Dedifferentiated amniotic fluid mesenchymal stem cell (primary cell): Measurements from ENCODE around the gene TRMT10B.
A peak's percentile ranks its signal among the peaks of the same experiment; 100 is the strongest.

Source experiments
- DNase-seq: peaks from one replicate; pipeline ENCODE4 v3.0.0-alpha.2; 2016; ENCODE audit errors: extremely low spot score

TRMT10B gene, protein sequence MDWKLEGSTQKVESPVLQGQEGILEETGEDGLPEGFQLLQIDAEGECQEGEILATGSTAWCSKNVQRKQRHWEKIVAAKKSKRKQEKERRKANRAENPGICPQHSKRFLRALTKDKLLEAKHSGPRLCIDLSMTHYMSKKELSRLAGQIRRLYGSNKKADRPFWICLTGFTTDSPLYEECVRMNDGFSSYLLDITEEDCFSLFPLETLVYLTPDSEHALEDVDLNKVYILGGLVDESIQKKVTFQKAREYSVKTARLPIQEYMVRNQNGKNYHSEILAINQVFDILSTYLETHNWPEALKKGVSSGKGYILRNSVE

DNA sequence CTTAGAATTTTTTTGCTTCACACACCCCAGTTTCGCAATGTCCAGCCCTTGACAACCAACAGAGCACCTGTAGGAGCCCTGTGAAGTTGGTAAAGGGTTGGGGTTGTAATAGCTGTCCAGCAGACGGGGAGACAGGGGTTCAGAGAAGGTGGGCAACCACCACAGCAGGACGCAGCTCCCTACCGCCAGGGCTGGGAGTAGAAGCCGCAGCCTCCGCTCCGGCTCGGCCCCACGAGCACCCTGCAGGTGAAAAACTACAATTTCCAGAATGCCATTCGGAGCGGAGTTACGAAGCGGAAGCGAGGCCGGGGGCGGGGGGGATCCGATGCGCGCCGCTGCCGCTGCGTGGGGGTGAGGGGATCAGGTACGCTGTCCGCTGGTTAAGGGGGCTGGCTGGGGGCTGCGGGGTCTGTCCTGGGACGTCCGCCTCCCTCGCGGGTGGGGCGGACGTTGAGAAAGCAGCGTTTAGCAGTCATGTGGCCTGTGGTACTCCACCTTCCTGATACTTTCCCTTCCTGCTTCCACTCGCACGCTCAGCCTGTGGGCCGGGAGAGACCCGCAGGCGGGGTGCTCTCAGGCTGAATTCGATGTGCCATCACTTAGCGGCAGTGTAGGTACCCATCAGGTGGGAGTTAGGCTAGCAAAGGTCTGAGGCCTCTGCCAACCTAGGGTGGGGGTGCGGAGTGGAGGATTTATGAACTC is at the start of gene TRMT10B:
TSS of gene TRMT10B (plus strand) at position 317 of the 702 bp plus-strand sequence. CDS start 8,127 bp downstream, outside the sequence.
- DNase-seq = peak; percentile 33

DNA sequence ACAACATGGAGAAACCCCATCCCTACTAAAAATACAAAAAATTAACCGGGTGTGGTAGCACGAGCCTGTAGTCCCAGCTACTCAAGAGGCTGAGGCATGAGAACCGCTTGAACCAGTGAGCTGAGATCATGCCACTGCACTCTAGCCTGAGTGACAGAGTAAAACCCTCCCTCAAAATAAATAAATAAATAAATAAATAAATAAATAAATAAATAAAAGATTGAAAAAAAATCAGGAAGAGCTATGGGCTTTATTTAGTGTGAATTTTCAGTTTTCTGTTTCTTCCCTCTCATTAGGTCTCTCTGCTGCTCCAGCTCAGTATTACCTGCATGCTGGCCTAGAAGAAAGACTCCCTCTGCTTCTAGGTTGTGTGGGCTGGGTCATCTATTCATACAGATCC is 47.8 kb upstream of the TRMT10B start:
- DNase-seq = no peak

DNA sequence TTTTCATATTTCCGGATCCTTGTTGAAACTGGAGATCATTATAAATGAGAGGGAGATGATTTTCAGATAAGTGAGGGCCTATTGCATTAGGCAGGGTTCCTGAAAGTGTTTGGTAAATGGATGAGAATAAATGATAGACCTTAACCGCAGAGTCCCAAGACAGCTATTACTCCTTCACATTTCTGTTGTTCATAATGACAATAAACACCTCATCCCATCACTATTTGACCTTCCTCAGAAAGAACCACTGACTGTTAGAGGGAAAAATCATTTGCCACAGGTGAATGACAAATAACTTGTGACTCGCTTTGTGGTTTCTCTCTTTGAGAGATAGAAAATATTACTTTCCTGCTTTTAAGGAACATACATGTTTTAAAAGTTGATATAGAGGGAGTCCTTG is 47.3 kb upstream of the TRMT10B start:
- no peak for DNase-seq

DNA sequence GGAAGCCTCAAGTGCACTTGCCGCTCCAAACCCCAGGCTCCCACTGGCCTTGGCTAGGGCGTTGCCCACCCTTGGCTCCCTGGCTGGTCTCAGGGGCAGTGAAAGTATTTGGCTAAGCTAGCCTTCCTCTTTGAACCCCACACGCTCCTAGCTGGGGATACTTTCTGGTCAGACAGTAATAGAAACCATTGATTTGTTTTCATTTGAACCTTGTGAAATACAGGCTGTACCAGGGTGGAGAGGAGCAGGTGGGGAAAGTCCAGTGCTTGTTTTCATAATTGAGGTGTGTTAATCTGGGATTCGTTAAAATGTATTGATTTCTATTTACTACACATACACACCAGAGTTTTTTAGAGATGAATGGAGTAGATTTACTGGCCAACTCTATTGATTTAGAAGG is 45.9 kb upstream of the TRMT10B start:
- no peak for DNase-seq

DNA sequence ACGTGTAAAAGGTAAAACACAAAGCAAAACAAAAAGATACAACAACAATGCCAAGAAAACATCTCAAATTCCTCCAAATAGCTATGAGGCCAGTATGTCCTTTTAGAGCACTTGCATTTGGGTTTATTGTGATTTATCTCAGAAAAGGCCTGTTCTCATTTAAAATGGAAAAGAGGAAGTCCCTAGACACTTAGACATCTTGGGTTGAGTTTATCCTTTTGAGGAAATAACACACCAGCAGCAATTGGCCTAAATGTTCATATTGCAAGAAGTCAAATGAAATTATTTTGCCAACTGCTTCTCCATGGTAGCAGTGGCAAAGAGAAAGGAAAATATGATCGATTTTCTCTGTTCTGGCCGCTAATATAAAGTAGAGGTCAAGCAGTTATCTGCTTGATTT is 43.6 kb upstream of the TRMT10B start:
- DNase-seq = no peak

DNA sequence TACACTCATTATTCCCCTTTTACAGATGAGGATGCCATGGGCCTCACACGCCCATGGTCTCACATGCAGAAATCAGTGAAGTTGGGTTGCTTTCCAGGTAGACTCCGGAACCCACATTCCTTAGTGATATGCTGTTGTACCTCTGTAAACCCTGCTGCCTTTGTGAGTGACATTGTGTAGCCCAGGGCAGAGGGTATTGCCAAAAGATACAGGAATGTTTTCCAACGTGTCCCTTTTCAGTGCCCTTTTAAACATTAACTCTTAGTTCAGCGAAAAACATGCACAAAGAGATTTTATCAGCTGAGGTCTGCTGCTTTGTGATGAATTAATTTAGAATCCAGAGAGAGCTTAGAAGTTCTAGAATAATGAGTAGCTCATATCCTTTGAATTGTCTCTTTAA is 38.3 kb upstream of the TRMT10B start:
- no peak for DNase-seq

DNA sequence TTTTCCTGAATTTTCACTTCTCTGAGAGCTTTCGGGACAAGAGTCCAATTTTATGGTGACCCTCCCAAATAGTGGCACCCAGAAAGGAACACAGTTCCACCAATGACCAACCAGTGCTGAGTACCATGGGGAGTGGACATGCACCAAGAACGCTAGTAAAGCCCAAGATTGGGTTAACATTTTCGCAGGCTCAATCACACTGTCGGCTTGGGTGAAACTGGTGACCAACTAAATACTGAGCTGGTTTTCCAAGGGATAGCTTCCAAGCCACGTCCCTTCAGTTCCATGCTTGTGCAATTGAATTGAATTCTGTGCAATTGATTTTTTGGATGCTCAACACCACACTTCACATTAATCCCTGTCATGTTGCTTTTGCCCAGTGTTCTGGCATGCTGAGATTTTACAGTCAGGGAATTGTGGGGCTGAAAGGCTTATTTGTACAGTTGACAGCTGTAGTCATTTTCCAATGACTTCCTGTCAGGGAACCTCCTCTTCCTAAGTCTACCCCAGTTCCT is 37.6 kb upstream of the TRMT10B start:
- no peak for DNase-seq

DNA sequence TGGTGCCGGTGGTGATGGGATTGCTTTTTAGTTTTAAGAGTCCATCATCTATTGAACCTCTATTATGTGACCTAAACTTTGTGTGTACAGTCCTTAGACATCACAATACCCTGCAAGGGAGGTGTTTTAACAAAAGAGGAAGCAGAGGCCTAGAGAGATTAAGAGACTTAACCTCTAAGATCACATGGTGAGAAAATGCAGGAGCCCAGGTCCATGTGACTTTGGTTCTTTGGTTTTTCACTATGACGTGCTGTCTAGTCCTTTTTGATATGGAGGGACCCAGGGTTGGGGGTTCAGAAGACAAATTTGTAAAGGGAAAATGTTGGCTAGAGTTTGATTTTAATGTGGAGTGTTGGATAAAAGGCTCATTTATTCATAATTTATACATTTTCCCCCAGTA is 34.1 kb upstream of the TRMT10B start:
- DNase-seq = no peak

DNA sequence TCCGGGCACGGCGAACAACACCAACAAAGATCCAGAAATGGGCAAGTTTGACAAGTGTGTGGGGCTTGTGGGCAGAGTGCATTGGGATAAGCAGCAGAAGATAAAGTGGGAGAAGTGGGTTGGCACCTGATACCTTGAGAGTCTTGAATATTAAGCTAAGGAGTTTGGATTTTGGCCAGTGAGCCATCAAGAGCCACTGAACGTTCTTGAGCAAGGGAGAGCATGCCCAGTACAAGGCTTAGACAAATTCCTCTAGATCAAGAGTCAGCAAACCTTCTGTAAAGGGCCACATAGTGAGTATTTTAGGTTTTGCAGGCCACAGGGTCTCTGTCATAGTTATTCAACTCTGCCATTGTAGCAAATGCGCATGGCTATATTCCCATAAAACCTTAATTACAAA is 26.6 kb upstream of the TRMT10B start:
- no peak for DNase-seq

DNA sequence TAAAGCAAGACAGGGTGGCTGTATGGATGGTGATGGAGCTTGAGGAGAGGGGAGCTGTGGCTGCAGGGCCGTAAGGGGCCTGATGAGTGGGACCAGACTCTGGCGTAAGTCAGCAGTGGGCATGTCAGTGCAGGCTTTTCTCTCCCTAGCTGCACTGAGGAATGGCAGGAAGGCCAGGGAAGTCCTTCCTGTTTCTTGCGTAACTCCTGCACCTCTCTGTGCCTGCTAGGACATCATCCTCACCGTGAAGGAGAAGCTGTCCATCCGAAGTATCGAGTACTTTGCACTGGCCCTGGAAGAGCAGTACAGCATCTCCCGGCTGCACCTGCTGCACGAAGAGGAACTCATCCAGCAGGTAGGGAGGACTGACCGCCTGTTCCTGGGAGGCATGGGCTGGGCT is 24.1 kb upstream of the TRMT10B start:
- no peak for DNase-seq

DNA sequence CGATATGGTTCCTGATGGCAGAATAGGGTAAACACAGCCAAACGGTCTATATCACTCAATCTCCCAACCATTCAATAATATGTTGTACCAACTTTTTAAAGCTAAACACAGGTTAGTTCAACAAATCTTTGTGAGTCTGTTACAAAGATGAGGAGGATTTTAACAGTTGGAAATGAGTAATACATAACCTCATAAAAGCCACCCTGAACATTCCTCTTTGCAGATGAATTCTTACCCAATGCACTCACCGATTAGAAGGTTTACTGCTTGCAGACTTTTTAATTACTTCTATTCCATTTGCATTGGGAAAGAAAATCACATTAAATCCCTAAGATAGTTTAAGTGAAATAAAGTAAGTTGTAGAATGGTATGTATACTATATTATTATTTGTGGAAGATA is 23.3 kb upstream of the TRMT10B start:
- DNase-seq = no peak

DNA sequence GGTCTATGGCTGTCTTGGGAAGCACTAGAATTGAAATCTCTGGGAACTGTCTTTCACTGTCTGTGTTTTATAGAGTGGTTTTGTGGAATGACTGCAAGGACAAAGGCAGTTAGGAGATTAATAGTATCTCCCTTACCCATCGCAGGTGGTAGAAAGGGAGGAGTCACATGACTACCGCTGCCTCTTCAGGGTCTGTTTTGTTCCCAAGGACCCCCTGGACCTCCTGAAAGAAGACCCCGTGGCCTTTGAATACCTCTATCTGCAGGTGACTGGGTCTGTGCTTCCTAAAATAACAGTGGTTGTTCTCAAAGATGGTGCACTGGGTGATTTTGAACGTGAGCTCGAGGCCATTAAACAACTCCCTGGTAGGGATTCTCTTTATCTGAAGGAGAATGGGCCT is 22.8 kb upstream of the TRMT10B start:
- DNase-seq = no peak

DNA sequence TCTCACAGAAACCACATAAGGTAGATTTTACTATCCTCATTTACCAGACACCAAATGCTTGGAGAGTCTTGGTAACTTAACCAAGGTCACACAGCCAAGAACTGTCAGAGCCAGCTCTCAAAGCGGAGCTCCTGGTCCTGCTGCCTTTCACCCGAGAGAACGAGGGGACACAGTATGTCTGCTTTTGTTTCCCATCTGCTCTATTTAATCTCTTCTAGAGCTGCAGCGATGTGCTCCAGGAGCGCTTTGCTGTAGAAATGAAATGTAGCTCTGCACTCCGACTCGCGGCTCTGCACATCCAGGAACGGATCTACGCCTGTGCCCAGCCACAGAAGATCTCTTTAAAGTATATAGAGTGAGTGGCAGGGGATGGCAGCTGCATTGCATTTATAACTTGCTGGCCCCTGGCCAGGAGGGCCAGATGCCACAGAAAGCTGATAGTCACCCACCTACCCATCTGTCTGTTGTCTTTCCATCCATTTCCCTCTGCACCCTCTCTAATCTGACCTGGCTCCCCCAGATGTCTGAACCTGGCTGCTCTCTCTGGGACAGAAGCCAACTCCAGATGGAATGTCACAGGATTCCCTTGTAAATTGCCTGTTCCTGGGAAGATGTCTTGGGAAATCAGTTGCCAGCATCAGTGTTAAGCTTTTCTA is 21.4 kb upstream of the TRMT10B start:
- no peak for DNase-seq

DNA sequence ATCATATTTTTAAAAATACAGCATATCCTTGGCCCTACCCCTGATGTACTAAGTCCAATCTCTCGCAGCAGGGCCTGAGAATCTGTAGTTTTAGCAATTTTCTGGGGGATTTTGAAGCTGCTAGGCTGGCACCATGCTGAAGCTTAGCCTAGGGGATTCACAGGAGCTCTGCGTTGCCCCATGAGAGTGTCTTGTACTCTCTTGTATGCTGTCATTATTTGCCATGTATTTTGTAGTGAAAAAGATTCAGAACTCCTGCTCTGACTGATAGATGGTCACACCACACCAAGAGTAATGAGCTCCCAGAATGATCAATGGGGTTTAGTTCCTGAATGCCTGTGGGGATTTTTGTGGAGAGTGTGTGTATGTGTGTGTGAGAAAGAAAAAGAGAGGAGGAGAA is 20.7 kb upstream of the TRMT10B start:
- no peak for DNase-seq

DNA sequence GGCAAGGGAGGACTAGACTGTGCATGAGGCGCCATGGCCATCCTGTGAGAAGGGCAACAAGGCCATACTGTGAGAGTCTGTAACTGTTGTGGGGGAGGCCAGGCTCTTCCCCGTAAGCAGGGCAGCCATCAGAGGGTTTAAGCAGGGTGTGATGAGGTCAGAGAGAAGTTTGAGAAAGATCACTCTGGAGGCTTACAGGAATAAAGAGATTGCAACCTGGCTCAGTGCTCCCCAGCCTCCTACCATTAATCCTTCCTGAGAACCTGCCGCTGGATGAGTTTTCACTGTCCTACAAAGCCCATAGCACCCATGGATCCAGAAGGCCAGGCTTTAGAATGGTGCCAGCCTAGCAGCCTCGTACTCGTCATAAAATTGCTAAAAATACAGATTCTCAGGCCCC is 14.4 kb upstream of the TRMT10B start:
- DNase-seq = no peak

DNA sequence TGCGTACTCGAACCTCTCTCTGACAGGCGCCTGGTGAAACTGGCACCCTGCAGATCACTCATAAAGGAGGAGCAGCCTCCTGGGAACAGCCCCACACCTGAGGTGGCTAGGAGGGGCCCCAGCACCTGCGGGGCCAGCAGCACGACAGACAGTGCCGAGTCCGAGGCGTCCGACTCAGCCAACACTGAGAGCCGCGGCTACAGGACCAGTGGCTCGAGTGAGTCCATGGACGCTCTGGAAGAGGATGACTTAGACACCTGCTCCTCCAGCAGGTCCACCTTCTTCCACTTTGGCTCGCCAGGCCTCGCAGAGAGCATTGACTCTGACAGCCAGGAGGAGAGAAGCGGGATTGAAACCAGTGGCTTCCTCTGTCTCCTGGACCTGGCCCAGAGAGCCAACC is 13.5 kb upstream of the TRMT10B start:
- no peak for DNase-seq

DNA sequence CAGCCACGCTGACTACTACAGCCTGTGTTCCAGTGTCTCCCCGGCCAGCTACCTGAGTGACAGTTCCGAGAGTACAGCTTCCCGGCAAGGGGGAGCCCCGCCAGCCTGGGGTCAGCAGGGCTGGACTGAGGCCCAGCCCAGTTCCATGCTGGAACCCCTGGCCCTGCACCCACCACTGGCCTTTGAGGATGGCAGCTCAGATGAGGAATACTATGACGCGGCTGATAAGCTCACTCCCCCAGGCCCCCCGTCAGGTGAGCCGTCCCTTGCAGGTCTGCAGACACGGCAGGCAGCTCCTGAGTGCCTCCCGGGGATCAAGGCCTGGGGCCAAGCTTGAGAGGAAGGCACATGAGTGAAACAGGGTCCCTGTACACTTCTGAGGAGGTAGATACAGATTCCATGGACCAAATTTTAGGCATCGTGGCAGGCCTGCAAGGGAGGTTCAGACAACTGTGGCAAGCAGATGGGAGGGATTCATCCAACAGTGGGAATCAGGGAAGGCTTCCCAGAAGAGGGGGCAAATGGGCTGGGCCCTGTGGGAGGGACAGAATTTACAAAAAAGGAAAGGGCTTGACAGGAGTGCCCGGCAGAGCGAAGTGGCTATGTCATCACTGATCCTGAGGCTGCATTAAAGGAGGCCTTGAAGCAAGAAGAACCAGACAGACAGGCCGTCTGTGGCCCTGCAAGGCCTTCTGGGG is 12.8 kb upstream of the TRMT10B start:
- no peak for DNase-seq

DNA sequence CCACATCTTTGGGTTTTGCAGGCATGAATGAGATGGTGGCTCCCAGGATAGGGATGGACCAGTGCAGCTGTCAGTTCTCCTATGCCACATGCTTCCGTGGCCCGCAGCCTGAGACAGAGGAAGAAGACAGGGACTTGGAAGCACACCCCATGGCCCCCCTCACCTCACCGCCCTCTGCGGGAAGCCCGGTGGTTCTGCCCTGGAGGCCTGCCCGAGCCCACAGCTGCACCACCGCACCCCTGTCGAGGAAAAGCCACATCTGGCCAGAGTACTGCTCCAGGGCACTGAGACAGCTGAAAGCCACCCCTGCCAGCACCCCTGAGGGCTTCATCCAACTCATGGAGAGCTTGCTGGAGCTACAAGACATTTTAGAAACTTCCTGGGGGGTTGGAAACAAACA is 7.6 kb upstream of the TRMT10B start:
- no peak for DNase-seq

DNA sequence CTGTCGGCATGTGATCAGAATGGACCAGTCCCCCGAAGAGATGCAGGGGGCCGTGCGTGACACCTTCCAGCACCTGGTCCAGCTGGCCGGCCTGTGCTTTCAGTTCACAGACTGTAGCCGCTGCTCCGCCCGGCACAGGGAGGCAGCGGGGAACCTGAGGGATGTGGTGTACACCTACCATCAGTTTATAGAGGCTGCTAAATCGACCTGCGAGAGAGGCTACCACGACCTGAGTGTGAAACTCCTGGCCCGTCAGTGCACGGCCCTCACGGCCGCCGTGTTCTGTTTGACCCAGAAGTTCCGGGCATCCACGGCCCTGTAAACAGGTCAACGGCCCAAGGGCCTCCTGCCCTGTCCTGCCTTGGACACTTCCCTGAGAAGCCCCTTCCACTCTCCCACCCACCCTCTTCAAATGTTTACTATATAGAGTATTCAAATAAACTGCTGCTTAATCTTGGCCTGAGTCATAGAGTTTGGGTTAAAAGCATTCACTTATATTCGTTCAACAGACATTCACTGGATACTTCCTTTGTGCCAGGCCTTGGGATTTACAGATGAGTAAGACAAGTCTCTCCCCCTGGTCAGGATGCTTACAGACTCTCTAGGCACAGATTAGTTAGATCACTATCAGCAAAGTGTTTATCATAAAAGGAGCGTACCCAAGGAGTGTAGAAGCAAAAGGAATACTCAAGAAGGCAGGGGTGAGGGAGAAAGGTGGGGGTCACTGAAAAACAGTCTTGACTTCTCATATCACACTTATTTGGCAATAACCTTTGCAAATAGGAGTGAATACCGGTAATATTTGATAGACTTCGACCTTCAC is 6.9 kb upstream of the TRMT10B start:
- DNase-seq = no peak

DNA sequence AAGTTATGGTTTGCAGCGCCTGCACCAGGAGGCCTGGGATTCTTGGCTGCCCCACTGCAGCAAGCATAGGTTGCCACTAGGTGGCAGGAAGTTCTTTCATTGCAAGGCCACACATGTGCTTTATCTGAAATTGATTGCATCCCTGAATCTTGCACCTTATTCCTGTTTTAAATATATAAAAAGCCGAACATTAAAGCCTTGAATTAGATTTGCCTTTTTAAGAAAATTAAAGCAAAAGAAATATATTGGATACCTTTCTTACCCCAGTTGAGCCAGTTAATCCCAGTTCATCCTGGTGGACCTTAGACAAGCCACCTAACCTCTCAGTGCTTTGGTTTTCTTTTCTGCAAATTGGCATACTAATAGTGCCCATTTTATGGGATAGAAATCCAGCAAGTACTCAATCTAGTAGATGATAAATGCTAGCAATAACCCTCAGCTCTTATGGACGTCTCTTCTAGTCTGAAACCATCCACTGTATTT is 6.3 kb upstream of the TRMT10B start:
- DNase-seq = peak; percentile 53

DNA sequence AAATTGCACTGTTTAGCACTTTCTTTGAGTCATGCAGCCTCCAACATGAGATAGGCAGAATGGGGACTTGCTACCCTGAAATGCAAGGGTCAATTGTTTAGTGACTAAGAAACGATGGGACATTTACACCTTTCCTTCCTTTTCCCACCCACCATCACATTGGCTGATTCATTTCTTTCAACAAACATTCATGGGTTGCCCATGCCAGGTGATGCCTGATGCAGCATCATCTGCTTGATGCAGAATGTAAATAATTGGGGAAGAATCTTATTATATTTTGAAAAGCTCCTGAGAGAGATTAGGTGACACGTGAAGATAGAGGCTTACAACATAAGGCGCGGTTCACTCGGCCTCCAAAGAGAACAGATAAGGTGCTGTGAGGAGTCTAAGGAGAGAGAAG is 4.5 kb upstream of the TRMT10B start:
- DNase-seq = no peak
